PC-9 (cell line): Measurements from ENCODE around the gene RELL1.

Experiments
- EZH2 ChIP-seq: fragments of 200-600 bp; sonication (generic); IDR thresholded peaks from 2 replicates; pipeline ENCODE4 v1.8.0; 2017; ENCODE audit warnings: antibody characterized with exemption, low read depth
- TF ChIP-seq, protein P1 (sequence below): fragments of 200-600 bp; sonication (generic); conservative IDR thresholded peaks from 2 replicates; pipeline ENCODE4 v1.6.1; 2017; ENCODE audit warnings: mixed run types, antibody characterized with exemption, mild to moderate bottlenecking, moderate library complexity

DNA sequence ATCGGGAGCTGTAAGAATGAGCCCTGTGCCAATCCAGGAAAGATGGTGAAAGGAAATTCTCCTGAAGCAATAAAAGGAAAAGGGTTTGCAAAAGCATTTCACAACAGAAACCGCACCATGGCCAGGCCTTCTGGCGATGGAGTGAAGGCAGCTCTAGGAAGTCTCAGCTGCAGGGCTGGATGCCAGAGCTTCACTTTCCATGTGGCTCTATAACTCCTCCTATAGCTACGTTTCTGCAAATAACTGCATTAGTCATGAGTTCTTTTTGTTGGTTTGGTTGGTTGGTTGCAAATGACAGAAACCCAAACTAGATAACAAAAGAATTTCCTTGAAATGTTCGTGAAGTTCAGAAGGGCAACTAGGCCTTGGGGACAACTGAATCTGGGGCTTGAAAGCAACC, 84.6 kb downstream of the RELL1 start:
- TF ChIP-seq, protein P1, sequence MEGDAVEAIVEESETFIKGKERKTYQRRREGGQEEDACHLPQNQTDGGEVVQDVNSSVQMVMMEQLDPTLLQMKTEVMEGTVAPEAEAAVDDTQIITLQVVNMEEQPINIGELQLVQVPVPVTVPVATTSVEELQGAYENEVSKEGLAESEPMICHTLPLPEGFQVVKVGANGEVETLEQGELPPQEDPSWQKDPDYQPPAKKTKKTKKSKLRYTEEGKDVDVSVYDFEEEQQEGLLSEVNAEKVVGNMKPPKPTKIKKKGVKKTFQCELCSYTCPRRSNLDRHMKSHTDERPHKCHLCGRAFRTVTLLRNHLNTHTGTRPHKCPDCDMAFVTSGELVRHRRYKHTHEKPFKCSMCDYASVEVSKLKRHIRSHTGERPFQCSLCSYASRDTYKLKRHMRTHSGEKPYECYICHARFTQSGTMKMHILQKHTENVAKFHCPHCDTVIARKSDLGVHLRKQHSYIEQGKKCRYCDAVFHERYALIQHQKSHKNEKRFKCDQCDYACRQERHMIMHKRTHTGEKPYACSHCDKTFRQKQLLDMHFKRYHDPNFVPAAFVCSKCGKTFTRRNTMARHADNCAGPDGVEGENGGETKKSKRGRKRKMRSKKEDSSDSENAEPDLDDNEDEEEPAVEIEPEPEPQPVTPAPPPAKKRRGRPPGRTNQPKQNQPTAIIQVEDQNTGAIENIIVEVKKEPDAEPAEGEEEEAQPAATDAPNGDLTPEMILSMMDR, result no peak
- TF ChIP-seq EZH2, result no peak
